Astrocyte of the spinal cord (primary cell): ENCODE results near the gene VSX1.

Experiments
- DNase-seq: peaks from one replicate; pipeline ENCODE4 v3.0.0; 2011; ENCODE audit warnings: low read depth, low spot score
- H3K4me3 ChIP-seq: 2 replicates; pipeline ENCODE4 v1.5.1; 2011; ENCODE audit warnings: low read depth, mild to moderate bottlenecking, low read length, moderate library complexity
- in situ Hi-C: cut with HindIII; loops from 2 replicates; pipeline ENCODE4 v1.10.0; 2017; ENCODE audit warnings: low sequenced_read_pairs
- TF ChIP-seq, protein P1 (sequence below): IDR thresholded peaks from 2 replicates; pipeline ENCODE4 v1.5.1; 2012; ENCODE audit warnings: low read depth, mild to moderate bottlenecking, low read length, inconsistent platforms

Gene VSX1

DNA sequence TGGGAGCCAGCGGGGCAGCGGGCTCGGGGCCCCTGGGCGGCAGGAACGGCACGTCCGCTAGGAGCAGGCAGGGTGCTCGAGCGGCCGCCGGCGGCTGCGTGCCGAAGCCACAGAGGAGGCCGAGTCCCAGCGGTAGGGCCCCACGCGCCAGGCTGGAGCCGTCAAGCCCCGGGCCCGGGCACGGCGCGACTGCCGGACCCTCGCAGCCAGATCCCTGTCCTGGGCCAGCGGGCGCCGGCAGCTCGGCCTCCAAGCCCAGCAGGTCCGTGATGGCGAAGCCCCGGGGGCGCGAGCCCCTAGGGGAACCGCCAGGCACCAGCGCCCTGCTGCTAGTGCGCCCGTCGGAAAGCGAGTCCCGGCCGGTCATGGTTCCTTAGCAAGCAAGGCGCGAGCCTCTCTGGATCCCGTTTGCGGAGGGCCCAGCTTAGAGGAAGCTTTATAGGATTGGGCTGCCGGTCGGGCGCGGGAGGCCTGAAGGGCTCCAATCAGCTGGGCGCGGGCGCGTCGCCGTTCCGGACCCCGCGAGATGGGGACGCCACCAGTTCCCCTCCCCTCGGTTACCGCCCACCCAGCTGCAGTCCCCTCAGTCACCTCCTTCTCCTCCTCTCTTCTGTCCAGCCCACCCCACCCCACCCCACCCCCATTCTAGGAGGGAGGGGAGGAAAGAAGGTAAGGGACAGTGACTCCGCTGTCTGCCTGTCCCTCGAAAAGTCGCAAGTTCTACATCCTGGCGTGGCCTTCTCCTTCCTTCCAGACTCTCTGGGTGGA, at the start of gene VSX1:
TSS of gene VSX1 (minus strand) at position 412 of the 768 bp plus-strand sequence. CDS start at position 367, 45 bp downstream.
- in situ Hi-C loops = no loop called here
- H3K4me3 ChIP-seq = no peak within 1 kb of the TSS
- no peak for DNase-seq
- TF ChIP-seq, protein P1, sequence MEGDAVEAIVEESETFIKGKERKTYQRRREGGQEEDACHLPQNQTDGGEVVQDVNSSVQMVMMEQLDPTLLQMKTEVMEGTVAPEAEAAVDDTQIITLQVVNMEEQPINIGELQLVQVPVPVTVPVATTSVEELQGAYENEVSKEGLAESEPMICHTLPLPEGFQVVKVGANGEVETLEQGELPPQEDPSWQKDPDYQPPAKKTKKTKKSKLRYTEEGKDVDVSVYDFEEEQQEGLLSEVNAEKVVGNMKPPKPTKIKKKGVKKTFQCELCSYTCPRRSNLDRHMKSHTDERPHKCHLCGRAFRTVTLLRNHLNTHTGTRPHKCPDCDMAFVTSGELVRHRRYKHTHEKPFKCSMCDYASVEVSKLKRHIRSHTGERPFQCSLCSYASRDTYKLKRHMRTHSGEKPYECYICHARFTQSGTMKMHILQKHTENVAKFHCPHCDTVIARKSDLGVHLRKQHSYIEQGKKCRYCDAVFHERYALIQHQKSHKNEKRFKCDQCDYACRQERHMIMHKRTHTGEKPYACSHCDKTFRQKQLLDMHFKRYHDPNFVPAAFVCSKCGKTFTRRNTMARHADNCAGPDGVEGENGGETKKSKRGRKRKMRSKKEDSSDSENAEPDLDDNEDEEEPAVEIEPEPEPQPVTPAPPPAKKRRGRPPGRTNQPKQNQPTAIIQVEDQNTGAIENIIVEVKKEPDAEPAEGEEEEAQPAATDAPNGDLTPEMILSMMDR = no peak

DNA sequence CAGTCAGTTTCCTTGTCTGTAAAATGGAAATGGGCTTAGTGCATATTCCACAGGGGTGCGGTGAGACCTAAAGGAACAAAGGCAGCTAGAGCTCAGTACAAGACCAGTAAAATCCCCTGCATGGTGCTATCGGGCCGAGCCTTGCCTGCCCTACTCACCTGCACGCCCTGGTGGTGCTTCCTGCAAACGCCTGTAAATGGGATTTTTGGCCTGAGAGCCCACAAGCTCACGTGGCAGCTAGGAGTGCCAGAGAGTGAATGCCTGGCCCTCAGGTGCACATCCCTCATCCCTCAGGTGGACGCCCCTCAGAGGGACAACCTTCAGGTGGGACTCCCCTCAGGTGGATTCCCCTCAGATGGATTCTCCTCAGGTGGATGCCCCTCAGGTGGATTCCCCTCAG, 48.0 kb upstream of the VSX1 start:
- DNase-seq = no peak
- in situ Hi-C loops = no loop called here

GRCh38 chr20:25129428-25129827, 47.5 kb upstream of the VSX1 start:
- in situ Hi-C loops = no loop called here
- TF ChIP-seq, protein P1 = no peak
- DNase-seq = no peak
- H3K4me3 ChIP-seq = no peak overlapping the region

More for the DNA sequence above, 48.0 kb upstream of the VSX1 start:
- H3K4me3 ChIP-seq = no peak overlapping the region
- TF ChIP-seq, protein P1 = no peak

DNA sequence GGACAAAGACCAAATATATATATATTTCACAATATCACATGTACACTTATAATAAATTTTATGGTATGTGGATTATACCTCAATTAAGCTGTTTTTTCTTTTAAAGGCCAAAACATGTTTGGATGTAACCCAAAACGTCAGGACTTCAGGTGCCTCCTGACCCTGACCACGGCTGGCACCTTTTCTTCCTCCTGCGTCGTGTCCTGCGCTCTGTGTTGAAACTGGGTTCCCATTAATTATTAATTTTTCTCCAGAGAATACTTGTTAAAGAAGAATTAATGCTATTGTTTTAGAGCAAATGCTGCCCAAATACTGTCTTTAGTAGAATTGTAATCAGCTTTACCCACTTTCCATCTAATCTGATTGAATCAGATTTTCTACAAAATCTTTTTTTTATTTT, 46.7 kb upstream of the VSX1 start:
- DNase-seq = no peak
- TF ChIP-seq, protein P1 = no peak
- H3K4me3 ChIP-seq = no peak overlapping the region
- in situ Hi-C loops = no loop called here

DNA sequence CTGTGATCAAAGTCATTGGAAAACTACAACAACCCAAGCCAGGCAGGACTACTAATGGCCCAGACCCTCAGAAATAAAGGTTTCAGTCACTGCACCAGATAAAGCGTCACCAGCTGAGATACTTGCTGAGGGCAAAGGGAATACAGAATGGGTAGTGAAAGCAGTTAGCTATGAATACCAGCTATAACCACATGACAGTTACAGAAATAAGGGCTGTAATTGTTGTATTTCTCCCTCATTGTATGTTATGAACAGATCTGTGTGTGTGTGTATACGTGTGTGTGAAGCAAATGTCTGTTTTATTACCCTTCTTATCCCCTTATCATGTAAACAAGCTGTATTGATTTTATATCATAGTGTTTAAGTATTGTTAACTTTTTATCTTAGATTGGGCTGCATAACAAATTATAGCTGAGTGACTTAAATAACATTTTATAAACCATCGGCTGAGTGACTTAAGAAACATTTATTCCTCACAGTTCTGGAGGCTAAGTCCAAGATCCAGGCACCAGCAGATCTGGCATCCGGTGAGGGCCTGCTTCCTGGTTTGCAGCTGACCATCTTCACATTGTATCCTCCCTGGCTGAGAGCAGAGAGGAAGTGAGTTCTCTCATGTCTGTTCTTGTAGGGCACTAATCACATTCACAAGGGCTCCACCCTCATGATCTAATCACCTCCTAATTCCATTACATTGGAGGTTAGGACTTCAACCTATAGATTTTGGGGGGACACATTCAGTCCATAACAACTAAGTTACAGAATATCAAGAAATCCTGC, 46.0 kb upstream of the VSX1 start:
- no peak for DNase-seq
- H3K4me3 ChIP-seq = no peak overlapping the region
- TF ChIP-seq, protein P1 = no peak
- in situ Hi-C loops = no loop called here

DNA sequence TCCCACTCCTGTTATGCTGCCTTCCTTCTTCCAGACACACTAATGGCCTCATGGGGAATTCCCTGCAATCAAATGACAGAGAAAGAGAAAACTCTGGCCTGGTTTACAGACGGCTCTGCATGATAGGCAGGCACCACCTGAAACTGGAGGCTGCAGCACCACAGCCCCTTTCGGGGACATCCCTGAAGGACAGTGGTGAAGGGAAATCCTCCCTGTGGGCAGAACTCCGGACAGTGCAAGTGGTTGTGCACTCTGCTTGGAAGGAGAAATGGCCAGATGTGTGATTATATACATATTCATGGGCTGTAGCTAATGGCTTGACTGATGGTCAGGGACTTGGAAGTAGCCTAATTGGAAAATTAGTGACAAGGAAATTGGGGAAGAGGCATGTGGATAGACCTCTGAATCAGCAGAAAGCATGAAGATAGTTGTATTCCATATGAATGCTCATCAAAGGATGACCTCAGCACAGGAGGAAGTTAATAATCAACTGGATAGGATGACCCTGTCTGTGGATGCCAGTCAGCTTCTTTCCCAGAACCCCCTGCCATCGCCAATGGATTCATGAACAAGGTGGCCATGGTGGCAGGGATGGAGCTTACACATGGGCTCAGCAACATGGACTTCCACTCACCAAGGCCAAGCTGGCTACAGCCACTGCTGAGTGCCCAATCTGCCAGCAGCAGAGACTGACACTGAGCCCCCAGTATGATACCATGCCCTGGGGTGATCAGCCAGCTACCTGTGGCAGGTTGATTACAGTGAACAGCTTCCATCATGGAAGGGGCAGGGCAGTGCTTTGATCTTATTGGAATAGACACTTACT, 44.5 kb upstream of the VSX1 start:
- TF ChIP-seq, protein P1 = no peak
- no peak for DNase-seq
- in situ Hi-C loops = no loop called here

More for the DNA sequence above, 44.5 kb upstream of the VSX1 start:
- H3K4me3 ChIP-seq = no peak overlapping the region
